GM21786 (cell line): ENCODE data around the gene SULT2A1.
"Not testable (repeated sequence)": the region's sequence is repeated elsewhere in the genome, so short reads cannot be mapped to it uniquely, and the experiment has no call there.

ENCODE experiments used
- ATAC-seq: cut with Tn5 transposase; IDR thresholded peaks from one replicate; pipeline ENCODE4 v1.9.1; 2021; ENCODE audit not compliant: unreplicated experiment

Gene SULT2A1

GRCh38 chr19:47860602-47861297 is 25.4 kb downstream of the SULT2A1 start:
- ATAC-seq = no peak

GRCh38 chr19:47859838-47860237 is 26.3 kb downstream of the SULT2A1 start:
- not testable (repeated sequence) for ATAC-seq

DNA sequence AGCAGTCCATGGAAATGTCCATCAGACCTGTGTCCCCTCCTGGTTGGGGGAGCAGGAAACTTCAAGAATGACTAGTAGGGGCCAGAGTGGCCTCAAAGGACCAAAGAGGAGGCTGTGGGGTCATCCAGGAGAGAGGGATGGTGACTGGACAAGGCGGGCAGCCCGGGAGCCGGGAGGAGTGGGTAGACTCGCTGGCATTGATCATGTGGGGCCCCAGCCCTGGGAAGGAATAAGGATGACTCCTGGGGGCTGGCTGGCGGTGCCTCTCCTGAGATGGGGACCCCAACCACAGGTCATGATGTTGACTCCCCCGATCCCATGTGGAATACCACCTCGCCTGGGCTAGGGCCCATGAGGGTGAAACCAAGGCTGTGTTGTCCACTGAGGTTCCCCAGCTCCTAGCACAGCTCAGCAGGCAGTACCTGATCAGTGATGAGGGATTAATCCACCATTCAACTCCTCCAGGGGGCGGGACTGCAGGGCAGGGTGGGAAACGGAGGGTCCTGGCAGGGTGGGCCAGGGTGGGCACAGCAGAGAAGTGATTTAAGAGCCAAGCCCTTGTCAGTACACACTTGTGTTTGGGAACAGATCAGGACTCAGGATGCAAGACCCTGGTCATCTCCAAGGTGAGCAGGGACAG is 27.3 kb downstream of the SULT2A1 start, which contains the start of gene TPRX2:
Gene TPRX2, plus strand, starts transcription at position 590 of the 640 bp plus-strand sequence. Its CDS starts 12 bp downstream, at position 602.
- ATAC-seq = not testable (repeated sequence)

- not testable (repeated sequence) for ATAC-seq
These were observed 27.9 kb downstream of the SULT2A1 start for GRCh38 chr19:47858231-47858630.

DNA sequence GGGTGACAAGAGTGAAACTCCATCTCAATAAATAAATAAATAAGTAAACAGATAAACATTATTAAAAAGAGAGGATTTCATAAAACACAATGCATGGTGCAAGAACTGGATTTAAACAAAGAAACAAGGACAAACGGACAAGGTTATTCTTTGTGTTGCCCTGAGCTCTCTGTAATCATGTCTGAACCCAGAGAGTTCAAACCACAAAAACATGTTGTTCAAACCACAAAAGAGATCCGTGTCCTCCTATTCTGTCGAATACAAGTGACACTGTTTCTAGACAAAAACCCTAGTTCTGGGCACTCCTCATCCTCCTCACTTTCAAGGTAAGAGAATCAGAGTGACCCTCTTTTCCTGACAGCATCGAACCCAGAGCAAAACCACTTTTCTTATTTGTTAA is 31.7 kb downstream of the SULT2A1 start:
- no peak for ATAC-seq

GRCh38 chr19:47853003-47853402 is 33.1 kb downstream of the SULT2A1 start:
- no peak for ATAC-seq

GRCh38 chr19:47848823-47849473 is 37.2 kb downstream of the SULT2A1 start:
- no peak for ATAC-seq

GRCh38 chr19:47848425-47848822 is 37.7 kb downstream of the SULT2A1 start:
- no peak for ATAC-seq

DNA sequence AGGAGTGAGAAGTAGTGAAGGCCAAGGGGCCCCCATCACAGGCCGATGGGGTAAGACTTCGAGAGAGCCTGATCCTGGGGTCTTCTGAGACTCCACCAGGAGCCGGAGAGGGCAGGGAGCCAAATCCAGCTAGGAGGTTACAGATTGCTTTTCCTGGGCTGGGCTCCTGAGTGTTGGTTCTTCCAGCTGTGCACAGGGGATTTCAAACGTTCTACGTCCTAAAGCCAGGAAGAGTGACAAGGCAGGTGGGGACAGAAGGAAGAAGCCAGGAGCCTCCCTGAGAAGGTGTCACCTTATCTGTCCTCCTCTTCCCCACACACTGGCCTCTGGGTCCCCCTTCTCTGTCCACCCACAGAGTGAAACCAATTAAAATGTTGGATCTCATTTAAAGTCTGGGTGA is 43.2 kb downstream of the SULT2A1 start:
- no peak for ATAC-seq

GRCh38 chr19:47839913-47840312 is 46.2 kb downstream of the SULT2A1 start:
- no peak for ATAC-seq

DNA sequence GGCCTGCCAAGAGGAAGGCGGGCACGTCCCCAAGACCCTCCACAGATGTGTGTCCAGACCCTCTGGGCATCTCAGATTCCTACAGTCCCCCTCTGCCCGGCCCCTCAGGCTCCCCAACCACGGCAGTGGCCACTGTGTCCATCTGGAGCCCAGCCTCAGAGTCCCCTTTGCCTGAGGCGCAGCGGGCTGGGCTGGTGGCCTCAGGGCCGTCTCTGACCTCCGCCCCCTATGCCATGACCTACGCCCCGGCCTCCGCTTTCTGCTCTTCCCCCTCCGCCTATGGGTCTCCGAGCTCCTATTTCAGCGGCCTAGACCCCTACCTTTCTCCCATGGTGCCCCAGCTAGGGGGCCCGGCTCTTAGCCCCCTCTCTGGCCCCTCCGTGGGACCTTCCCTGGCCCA is 46.7 kb downstream of the SULT2A1 start:
- ATAC-seq = no peak

DNA sequence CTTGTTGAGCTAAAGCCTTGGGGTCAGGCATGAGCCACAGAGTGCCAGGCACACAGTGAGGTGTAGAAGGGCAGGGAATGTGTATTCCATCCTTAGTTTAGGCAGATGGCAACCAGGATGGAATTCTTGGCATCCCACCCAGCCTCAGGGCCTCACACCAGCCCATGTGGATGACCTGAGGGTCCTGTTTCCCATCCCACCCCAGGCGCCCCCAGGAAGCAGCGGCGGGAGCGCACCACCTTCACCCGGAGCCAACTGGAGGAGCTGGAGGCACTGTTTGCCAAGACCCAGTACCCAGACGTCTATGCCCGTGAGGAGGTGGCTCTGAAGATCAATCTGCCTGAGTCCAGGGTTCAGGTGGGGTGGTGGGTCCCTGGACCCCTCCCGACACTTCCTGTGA is 50.1 kb downstream of the SULT2A1 start:
- ATAC-seq = no peak

DNA sequence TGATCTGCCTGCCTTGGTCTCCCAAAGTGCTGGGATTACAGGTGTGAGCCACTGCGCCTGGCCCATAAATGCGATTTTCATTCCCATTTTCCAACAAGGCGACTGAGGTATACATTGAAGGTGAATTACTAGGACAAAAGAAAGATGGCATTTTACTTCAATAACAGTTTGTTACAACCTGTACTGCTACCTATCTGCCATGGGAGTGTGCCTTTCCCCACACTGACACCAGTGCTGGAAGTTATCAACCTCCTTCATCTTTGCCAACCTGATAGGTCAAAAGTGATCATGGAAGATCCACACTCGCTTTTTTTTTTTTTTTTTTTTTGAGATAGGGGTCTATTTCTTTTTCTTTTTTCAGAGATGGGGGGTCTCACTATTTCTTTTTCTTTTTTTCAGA is 53.4 kb downstream of the SULT2A1 start:
- no peak for ATAC-seq

- no peak for ATAC-seq
These were observed 59.3 kb downstream of the SULT2A1 start for GRCh38 chr19:47826800-47827199.

DNA sequence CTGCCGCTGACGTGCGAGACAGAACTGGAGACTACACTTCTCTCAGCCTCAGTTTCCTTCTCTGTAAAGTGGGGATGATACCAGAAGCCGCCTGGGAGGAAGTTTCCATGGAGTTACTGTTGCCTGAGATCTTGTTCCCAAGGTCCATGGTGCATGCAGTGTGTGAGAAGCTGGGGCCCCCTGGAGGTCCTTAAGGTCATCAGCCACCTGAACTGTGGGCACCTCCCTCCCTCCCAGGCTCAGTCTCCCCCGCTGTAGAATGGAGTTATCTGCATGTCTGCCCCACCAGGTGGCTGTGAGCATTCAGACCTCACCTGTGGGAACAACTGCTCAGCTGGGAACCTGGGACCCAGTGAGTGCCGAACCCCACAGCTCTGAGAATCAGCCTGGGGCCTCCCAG is 61.7 kb downstream of the SULT2A1 start:
- no peak for ATAC-seq

DNA sequence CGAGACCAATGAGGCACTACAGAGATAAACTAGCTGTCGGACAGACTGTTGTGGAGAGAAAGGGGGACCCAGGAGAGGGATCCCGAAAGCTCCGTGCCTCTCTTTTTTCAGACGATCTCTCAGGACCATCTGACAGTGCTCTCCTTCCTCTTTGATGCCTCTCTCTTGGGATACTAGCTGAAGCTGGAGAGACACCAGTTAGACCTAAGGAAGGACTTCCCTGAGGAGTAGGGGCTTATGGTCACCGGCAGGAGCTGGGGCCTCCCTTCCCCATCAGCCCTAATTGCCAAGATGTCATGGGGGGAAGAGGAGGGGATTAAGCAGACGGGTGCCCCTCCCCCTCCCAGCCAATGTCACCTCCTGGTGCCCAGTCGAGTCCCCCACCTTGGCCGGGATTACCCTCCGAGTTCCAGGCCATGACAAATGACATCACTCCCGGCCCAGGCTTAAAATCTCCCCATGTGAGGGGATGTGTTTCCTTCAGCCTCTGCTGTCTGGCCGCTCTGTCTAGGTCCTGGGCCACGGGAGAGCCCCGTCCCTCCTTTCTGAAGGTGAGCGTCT is 64.6 kb downstream of the SULT2A1 start, which contains the start of gene CRX:
Gene CRX, plus strand, starts transcription at position 478 of the 561 bp plus-strand sequence. CDS start 12,507 bp downstream, outside the sequence.
- ATAC-seq = no peak
